Thoracic aorta (tissue), 2 donors: ENCODE measurements around the gene MITF. TPM values are rescaled to one million over a fixed set of nuclear protein-coding genes. Genes with fewer than 3 reads are reported as not detected.

Experiments used
- ATAC-seq: fragments of 150-250 bp; one replicate; pipeline ENCODE4 v1.8.0; 2017; ENCODE audit warnings: low read depth; ENCODE audit not compliant: insufficient number of reproducible peaks, low FRiP score
- DNase-seq: peaks from one replicate; pipeline ENCODE4 v3.0.0-alpha.2; 2020; ENCODE audit warnings: low spot score
- H3K27ac ChIP-seq, 2 donors: fragments of 200-600 bp; sonication (generic); 1 replicate in 1 of 2; 2 replicates in 1 of 2; pipeline ENCODE4 v1.5.1; 2016; ENCODE audit warnings: mild to moderate bottlenecking in 2 of 2, moderate library complexity in 2 of 2
- H3K27me3 ChIP-seq: fragments of 200-600 bp; sonication (generic); replicated peaks from 2 replicates; pipeline ENCODE4 v1.6.0; 2016; ENCODE audit warnings: mild to moderate bottlenecking; ENCODE audit not compliant: insufficient read depth
- H3K36me3 ChIP-seq: fragments of 200-600 bp; sonication (generic); one replicate; pipeline ENCODE4 v1.5.1; 2016
- H3K4me1 ChIP-seq, 2 donors: fragments of 200-600 bp; sonication (generic); 1 replicate in 1 of 2; 2 replicates in 1 of 2; pipeline versions ENCODE4 v1.5.1 to v1.6.0; 2016; ENCODE audit warnings: low read depth in 2 of 2, mild to moderate bottlenecking in 1 of 2; ENCODE audit not compliant: control insufficient read depth in 1 of 2
- H3K4me3 ChIP-seq: fragments of 200-600 bp; sonication (generic); 2 replicates; pipeline ENCODE4 v1.5.1; 2016; ENCODE audit warnings: mild to moderate bottlenecking
- H3K9me3 ChIP-seq: fragments of 200-600 bp; sonication (generic); 2 replicates; pipeline ENCODE4 v1.5.1; 2016
- total RNA-seq, 2 donors: library from RNA; depleted of rRNA; stranded (reverse); fragments of >200 nt; gene quantifications; one replicate each; pipeline versions ENCODE4 v1.1.0 to v1.2.3, GENCODE V29; 2016
- TF ChIP-seq, protein P1 (sequence below): fragments of 200-600 bp; sonication (generic); IDR thresholded peaks from one replicate; pipeline ENCODE4 v1.5.1; 2019; ENCODE audit warnings: antibody characterized with exemption

Gene MITF
- total RNA-seq, 2 donors from 2014 or later = 12.3 to 12.7 TPM

DNA sequence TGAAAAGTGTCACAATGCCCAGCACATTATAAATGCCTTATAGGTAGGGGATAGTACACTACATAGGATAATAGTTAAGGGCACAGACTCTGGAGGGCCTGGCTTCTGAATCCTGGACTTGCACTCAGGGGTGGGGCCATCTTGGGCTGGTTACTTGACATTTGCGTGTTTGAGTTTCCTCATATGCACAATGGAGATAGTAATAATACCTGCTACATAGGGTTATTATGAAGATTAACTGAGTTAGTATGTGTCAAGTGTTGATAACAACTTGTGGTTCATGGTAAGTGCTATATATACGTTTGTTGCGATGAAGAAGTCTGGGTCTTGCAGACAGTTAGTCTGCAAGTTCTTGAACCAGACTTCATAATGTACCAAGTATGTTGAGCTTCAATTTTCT is 37.0 kb downstream of the MITF start:
- no peak overlapping the region for H3K27ac ChIP-seq
- no peaks in the 10 kb centered on the region for H3K27me3 ChIP-seq
- no peaks in the 10 kb centered on the region for H3K36me3 ChIP-seq
- TF ChIP-seq, protein P1, sequence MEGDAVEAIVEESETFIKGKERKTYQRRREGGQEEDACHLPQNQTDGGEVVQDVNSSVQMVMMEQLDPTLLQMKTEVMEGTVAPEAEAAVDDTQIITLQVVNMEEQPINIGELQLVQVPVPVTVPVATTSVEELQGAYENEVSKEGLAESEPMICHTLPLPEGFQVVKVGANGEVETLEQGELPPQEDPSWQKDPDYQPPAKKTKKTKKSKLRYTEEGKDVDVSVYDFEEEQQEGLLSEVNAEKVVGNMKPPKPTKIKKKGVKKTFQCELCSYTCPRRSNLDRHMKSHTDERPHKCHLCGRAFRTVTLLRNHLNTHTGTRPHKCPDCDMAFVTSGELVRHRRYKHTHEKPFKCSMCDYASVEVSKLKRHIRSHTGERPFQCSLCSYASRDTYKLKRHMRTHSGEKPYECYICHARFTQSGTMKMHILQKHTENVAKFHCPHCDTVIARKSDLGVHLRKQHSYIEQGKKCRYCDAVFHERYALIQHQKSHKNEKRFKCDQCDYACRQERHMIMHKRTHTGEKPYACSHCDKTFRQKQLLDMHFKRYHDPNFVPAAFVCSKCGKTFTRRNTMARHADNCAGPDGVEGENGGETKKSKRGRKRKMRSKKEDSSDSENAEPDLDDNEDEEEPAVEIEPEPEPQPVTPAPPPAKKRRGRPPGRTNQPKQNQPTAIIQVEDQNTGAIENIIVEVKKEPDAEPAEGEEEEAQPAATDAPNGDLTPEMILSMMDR = no peak
- H3K4me1 ChIP-seq = peaks cover 5 to 34% of the 10 kb centered on the region in 2 donors
- DNase-seq (no peak), ATAC-seq (no peak)
- H3K4me3 ChIP-seq = no peak overlapping the region
- no peaks in the 10 kb centered on the region for H3K9me3 ChIP-seq

- TF ChIP-seq, protein P1 = no peak
- H3K4me1 ChIP-seq = peaks cover 5 to 30% of the 10 kb centered on the region in 2 donors
- no peaks in the 10 kb centered on the region for H3K36me3 ChIP-seq
- no peaks in the 10 kb centered on the region for H3K9me3 ChIP-seq
- no peak for DNase-seq
- no peak overlapping the region for H3K4me3 ChIP-seq
- no peak for ATAC-seq
- H3K27me3 ChIP-seq = no peaks in the 10 kb centered on the region
- no peak overlapping the region for H3K27ac ChIP-seq
These were observed 37.8 kb downstream of the MITF start for GRCh38 chr3:69776920-69777581.

GRCh38 chr3:69777582-69777967 is 38.3 kb downstream of the MITF start:
- ATAC-seq = no peak

DNA sequence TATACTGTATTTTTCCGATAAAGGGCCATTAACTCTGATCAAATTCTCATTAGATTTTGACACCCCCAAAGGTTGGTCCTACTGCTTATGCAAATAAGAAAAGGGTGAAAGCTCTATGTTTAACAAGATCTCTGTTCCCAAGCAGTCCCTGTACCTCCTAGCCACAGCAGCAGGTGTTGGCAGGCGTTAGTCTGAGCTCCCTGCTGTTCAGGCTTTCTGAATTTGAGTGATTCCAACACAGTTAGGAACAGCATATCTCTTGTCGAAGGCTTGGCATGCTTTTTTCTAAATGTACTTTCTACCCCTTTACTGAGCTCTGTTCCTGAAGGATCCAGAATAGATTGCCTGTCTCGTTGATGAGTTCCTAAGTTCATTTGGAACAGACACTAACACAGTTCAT is 42.3 kb downstream of the MITF start:
- Histone ChIP-seq H3K9me3 (no peaks in the 10 kb centered on the region), H3K27me3 (no peaks in the 10 kb centered on the region), H3K4me1 (peaks cover 18 to 29% of the 10 kb centered on the region in 2 donors), H3K36me3 (no peaks in the 10 kb centered on the region), H3K27ac (no peak overlapping the region), H3K4me3 (no peak overlapping the region)
- TF ChIP-seq, protein P1 = no peak
- ATAC-seq (no peak), DNase-seq (no peak)

More at GRCh38 chr3:69777582-69777967, 38.3 kb downstream of the MITF start:
- H3K27ac ChIP-seq = no peak overlapping the region
- no peaks in the 10 kb centered on the region for H3K27me3 ChIP-seq
- H3K9me3 ChIP-seq = no peaks in the 10 kb centered on the region
- H3K4me1 ChIP-seq = peaks cover 5 to 25% of the 10 kb centered on the region in 2 donors
- TF ChIP-seq, protein P1 = no peak
- H3K4me3 ChIP-seq = no peak overlapping the region
- no peak for DNase-seq
- H3K36me3 ChIP-seq = no peaks in the 10 kb centered on the region

DNA sequence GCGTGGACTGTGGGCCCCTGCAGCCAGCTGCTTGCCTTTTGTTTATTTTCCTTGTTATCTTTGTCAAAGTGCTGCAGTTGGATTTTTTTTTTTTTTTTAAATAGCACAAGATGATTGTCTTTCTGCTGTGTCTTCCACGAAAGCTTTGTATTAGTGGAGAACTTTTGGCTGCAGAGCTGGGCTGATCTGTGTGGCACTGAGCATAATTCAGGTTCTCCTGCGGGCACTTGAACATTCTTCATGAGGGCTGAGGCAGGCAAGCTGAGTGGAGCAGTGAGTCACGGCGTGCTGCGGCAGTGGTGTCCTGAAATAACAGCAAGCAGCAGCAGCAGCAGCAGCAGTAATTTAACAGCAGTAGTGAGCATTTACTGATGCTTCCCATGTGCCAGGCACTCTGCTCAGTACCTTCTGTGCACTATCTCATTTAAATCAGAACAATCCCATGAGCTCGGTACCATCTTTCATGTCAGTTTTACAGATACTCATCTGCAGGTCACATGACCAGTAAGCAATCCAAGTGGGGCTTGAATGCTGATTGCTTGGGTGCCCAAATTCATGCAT is 45.8 kb downstream of the MITF start:
- TF ChIP-seq, protein P1 = no peak
- Histone ChIP-seq H3K9me3 (no peaks in the 10 kb centered on the region), H3K27ac (no peak overlapping the region), H3K4me3 (no peak overlapping the region), H3K27me3 (no peaks in the 10 kb centered on the region), H3K36me3 (no peaks in the 10 kb centered on the region), H3K4me1 (peaks cover 24 to 45% of the 10 kb centered on the region in 2 donors)
- peak; percentile 21 for DNase-seq
- ATAC-seq = peak; percentile 78
